ENCODE measurements around the gene HSPA1B.
"Not testable (repeated sequence)": the region's sequence is repeated elsewhere in the genome, so short reads cannot be mapped to it uniquely, and the experiment has no call there.

- not testable (repeated sequence) for TF ChIP-seq CTCF (conservative IDR thresholded peaks at IDR 0.05; ENCODE audit: low read length); EZH2phosphoT487 (IDR thresholded peaks at IDR 0.05; ENCODE audit: borderline replicate concordance)
Measured at GRCh38 chr6:31817929-31818511, 9.5 kb upstream of the HSPA1B start.
